CD1c-positive myeloid dendritic cell (primary cell): ENCODE data around the gene SLC41A3.

Source experiments
- DNase-seq: peaks from one replicate; pipeline ENCODE4 v3.0.0-alpha.2; 2016; ENCODE audit errors: extremely low spot score

The SLC41A3 gene

DNA sequence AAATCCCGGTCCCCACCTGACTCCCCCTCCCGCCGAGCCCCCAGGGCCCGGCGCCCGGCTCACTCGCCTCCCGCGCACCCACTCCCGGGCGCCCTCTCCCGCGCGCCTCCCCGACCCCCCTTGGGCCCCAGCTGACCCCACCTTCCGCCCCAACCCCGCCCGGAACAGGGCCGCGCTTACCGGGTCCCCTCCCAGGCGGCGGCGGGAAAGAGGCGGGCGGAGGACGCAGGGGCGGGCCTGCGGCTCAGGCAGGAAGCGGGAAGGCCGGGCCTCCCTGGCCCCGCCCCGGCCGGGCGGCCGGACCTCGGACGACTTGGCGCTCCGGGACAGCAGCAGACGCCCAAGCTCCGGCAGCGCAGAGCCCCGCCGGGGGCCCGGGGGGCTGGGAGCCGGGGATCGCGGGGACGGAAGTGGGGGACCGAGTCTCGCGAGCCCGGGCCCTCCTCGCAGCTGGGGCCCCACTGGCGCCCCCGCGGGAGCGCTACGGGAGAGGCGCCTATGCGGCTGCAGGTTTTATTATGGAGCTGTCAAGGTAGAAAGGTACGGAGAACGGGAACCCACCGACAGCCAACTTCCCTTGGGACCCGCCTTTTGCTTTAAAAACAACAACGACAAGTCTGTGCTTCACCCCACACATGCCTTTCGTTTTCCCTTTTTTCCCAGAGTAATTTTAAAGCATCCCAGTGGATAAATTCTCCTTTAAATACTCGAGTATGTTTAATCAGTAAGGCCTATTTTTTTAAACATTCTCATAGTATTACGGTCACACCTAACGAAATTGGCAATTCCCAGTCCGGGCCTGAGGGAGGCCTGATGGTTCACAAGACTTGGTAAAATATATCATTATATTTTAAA lies at the start of gene SLC41A3:
Gene SLC41A3 (minus strand): TSS at position 212 of the 855 bp plus-strand sequence. CDS start 15,905 bp downstream, outside the sequence.
- peak; percentile 84 for DNase-seq

DNA sequence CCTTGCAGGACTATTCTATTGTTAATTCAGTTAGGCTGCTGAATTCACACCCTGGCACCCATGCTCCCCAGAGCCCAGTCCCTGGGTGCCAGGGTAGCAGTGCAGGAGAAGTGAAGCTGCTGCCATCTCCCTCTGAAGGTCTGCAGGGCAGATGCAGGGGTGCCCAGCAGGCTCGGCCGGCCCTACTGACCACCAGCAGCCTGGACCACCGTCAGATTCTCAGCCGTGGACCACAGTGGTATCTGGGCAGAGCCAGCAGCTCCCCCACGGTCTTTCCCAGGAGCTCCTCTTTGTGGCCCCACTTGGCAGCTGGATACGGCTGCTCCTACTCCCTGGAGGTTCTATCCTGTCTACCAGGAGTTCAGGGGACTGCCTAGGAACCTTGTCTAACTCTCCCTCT lies 49.7 kb upstream of the SLC41A3 start:
- no peak for DNase-seq

DNA sequence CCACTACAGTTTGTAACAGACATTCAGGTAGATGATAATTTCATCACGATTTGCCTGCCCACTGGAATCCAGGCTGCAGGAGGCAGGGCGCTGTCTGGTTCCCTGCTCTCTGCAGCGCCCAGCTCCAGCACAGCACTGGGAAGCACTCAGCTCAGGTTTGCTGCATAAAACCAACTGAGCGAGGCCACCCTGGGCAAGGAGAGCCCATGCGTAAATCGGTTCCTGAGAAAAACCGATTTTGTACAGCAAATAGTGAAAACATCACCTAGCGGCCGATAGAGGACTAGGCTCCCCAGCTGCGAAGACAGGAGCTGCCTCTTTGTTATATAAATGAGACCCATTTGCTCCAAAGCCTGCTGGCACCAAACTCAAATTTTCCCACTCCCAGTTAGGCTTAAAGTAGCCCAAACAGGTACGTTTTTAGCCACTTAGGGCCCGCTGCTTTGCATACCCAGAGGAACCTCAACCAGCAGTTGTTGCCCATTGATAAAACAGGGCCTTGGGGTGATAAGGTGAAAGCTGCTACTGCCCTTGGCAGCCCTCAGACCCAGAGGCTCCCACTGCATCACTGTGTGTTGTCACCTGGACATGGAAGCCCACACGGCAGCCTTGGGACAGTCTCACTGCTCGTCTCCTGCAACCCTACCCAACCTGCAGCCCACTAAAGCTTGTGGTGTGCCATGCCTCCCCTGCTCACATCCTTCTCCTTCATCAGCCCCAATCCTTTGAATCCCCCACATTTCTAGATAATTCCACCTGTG lies 49.0 kb upstream of the SLC41A3 start:
- DNase-seq = no peak

DNA sequence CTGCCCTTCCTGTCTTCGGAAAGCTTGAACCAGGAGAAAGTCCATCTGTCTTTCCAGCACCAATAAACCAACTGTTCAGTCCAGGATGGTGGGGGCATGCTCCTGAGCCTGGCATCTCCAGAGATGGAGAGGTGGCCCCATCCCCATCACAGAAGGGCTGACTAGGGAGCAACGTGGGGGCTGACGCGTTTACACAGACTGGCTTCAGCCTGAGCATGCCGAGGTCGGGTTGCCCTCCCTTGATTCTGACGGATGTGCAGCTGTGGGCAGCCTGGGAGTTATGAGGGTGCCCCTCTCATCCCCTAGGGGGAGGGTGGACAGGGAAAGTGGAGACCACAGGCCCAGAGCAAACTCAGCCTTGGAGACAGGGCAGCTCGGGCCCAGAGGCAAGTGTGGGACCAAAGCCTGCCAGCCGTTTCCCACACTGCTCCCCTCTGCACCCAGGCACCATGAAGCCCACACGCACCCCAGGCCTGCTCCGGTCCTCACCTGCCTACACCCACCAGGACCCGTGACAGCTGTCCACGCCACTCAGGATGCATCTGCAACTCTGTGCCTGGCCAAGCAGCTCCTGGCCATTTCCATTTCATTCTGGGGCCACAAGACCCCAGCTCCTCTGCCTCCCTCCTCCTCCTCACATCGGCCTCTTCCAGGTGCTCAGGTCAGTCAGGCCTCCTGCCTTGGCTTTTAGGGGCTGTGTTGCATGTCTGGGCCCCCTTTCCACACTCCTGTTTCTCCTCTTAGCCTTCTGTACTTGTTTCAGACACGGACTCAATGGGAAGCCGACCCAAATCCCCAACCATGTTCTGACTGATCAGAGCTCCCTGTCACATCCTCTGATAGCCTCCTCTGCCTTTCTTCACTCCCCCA lies 48.2 kb upstream of the SLC41A3 start:
- DNase-seq = no peak

DNA sequence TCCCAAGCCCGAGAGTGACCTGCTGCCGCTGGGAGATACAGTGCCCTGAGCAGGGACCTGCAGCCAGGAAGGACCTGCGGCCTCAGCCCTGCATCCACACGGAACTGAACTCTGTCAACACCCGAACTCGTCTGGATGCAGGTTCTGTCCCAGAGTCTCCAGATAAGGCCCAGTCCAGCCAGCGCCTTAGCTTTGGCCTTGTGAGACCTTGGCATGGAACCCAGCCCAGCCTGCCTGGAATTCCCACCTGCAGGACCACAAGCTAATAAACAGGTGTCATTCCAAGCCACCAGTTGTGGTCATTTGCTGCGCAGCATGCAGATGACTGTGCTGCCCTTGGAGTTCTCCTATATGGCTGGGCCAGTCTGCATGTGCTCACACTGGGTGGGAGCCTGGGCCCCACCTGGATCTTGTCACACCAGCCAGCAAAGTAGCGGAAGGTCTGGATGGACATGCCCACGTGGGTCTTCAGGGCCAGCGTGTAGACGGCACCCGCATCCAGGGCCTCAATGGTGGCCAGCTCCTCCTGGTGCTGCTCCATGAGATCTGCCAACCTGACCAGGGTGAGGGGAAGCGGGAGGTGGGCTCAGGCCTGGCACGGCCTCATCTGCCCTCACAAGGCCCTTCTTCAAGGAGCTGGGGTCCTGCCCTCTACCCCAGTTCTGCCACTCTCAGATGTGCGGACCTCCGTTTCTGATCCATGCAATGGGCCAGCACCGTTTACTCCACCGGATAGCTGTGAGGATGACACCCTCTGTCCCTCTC lies 47.2 kb upstream of the SLC41A3 start:
- DNase-seq = no peak

DNA sequence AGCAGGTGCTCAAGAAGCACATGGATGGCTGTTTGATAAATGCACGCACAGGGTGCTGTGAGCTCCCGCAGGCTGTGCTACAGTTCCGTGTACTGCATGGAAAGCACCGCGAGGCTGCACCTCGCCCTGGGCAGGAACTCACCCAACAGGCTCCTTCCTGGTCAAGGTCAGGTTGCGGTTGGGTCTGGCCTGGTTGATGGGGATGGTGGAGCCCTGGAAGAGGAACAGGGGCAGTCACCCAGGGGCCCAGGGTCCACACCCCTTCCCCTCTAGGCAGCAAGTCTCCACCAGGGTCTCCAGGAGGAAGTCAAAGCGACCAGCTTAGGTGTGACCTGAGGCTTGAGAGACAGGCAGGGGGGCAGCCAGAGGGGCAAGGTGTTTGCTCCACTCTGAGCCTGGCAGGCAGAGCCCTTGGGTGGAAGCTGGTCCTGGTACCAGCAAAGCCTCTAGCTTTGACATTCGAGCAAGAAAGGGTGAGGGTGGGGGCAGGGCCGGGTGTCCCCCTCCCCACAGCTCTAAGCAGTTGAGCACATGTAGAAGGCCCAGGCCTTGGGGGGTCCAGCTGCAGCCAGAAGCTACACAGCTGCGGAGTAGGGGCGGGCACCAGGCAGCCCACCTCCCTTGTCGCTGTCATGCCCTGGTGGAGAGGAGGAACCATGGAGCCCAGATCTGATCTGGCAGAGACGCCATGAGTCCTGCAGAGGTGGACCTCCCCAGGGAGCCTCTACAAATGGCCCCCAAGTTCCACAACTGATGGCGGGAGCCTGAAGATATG lies 46.3 kb upstream of the SLC41A3 start:
- DNase-seq = no peak

DNA sequence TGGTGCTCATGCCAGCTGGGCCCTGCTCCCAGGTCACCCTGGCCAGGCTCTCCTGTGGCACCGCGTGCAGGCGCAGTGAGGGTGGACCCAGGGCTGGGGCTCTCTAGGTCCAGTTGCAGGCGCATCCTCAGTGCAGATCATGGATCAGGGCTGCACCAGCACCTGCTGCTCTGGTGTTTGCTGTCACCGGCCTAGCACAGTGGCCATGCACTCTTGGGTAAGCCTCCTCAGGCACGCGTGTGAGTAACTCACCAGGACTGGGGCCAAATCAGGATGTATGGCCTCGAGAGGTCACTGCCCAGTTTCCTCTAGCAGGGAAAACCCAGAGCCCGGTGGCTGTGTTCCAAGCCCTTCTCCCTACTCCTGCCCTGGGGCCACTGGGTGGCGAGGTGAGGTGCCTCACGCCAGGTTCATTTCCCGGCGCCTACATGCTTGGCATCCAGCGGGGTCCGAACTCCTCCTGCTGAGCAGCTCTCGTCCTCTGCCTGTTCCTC lies 45.5 kb upstream of the SLC41A3 start:
- DNase-seq = no peak

DNA sequence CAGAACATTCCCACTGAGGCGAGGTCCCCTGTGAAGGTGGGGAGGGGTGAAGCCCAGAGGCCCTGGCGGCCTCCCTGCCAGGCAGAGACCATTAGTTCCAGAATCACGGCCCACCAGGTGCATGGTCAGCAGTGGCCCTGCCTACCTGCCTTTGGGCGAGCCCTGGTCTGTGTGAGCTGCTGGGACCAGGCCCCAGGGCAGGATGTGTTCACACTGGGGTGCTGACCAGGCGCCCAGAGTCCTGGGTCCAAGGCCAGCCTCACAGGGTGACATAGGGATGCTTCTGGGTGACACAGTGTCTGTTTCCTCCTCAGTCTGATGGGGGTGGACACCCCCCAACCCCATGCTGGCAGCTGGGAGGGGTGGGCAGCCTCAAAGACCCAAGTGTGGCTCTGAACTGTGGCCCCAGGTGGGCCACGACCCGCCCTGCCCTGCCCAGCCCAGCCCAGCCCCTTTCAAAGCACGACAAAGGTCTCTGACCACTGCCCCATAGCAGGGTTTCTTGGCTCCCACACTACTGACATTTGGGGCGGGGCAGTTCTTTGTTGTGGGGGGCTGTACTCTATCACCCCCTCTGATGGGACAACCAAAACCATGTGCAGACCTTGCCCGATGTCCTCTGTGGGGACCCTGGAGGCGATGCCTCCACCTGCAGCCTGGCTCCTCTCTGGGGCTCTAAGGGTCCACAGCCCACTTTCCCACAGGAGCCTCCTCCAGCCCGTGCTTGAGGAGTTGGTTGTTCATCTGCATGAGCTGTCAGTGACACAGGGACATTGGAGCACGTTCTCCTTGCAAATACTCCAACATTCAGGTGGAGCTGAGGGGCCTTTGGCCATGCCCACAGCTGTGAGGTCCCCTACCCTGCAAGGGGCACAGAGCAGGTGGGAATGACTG lies 44.8 kb upstream of the SLC41A3 start:
- DNase-seq = no peak

DNA sequence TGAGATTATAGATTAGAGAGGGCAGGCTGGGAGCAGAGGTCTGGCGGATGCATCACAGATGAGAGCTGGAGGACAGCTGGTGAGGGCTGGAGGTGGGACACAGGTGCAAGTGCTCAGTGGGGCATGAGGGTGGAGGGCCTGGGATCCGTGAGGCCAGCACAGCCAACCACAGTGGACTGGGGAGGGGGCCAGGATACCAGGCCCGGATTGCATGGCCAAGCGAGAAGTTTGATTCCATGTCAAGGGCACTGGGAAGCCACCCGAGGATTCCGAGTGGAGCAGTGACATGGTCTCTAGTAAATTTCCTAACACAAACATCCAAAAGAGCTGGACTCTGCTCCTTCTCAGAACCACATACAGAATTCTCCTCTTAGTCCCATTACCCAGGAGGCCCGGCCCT lies 44.0 kb upstream of the SLC41A3 start:
- DNase-seq = no peak

DNA sequence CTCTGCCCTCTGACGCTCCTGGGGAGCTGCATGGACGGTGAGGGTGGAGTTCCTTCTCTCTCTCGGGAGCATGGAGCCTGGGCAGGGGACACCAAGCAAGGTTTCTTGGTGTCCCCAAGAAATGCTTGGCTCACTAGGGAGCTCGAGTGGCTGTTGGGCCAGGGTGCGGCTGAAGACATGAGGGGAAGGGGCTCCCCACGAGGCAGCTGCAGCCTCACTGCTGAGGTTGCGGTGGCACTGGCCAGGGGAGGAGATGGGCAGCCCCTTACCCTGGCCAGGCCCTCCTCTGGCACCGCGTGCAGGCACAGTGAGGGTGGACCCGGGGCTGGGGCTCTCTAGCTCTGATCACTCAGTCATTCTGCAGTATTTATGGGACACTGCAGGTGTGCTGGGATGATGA lies 43.5 kb upstream of the SLC41A3 start:
- DNase-seq = no peak

DNA sequence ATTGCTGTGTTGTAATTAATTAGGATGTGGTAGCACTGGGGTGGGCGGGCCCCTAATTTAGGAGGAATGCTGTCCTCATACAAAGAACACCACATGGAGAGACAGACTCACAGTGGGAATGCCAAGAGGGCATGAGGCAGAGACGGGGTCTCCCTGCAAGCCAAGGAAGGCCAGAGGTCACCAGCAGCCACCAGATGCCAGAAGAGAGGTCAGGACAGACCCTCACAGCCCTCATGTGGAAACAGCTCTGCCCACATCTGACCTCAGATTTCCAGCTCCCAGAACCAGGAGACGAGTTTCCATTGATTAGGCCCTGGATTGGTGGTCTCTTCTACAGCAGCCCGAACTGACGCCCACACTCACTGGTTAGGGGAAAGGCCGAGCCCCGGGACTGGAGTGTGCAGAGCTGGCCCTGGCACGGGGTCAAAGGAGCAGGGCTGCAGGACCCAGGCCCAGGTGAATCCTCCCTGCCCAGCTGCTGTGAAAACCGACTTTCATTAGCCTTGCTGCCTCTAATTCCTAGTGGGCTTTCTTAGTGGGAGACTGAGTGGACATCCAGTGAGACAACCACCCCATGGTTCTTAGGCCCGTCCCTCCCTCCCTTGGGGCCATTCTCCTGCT lies 43.0 kb upstream of the SLC41A3 start:
- no peak for DNase-seq

DNA sequence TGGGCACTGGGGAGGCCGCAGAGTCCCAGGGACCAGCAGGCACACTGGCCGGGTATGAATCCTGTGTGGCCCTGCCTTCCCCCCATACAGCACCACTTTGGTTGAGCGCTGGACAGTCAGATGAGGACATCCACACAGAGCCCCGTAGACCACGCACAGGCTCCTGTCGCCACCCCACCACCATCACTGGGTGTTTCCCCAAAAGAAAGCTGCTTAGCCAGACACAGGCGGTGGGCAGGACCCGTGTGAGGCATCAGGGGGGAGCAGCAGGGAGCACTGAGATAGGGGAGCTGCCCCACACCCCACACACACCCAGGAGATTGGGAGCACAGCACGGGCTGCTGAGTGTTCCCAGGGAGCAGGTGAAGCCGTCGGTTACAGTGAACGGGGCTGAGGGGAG lies 42.4 kb upstream of the SLC41A3 start:
- no peak for DNase-seq

DNA sequence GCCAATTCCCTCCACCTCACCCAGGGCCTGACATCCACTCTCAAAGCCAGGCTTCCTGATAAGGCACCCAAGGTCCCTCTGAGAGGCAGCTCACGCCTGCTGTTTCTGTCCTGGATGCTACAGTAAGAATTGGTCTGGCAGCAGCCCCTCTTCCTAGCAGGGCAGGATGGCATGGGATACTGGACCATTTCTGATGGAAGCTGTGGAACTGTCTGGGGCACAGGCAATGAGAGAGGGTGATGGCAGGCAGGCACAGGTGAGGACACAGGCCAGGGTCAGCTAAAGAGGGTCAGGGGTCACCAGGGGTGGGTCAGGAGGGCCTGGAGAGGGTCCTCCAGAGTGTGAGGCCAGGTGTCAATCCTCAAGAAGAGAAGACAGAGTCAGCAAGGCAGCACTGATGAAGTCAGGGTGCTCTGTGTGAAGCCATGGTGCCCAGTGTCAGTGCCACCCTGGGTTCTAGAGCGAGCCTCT lies 41.9 kb upstream of the SLC41A3 start:
- DNase-seq = no peak

DNA sequence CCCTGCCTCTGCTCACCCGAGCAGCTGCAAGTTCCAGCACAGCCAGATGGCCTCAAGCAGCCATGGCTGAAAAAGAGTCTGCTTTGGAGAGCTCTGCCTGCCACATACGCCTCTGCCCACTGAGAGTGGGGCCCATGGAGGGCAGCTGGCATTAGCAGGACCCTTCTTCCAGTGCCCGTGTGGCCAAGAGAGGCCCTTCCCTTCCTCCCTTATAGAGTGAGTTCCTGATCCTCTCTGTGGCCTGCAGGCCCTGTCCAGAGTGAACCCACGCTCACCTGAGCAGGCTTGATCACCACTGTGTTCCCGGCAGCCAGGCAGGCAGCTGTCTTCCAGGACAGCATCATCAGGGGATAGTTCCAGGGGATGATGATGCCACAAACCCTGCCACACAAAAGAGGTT lies 41.4 kb upstream of the SLC41A3 start:
- DNase-seq = no peak

DNA sequence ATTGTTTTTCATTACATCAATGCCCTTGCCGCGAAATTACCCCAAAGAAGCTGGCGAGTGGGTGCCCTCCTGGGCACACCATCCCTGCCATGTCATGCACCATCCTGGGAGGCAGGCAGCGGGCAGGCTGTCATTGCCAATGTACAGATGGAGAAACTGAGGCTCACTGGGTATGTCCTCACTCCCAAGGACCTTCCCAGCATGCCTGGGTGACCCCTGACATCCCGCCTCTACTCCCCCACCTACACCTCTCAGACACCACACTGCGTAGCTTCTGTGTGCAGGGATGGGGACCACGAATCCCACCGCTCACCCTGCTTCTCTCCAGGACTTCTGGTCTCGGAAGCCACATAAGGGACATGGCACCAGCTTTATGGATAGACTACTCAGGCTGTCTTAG lies 41.0 kb upstream of the SLC41A3 start:
- no peak for DNase-seq

DNA sequence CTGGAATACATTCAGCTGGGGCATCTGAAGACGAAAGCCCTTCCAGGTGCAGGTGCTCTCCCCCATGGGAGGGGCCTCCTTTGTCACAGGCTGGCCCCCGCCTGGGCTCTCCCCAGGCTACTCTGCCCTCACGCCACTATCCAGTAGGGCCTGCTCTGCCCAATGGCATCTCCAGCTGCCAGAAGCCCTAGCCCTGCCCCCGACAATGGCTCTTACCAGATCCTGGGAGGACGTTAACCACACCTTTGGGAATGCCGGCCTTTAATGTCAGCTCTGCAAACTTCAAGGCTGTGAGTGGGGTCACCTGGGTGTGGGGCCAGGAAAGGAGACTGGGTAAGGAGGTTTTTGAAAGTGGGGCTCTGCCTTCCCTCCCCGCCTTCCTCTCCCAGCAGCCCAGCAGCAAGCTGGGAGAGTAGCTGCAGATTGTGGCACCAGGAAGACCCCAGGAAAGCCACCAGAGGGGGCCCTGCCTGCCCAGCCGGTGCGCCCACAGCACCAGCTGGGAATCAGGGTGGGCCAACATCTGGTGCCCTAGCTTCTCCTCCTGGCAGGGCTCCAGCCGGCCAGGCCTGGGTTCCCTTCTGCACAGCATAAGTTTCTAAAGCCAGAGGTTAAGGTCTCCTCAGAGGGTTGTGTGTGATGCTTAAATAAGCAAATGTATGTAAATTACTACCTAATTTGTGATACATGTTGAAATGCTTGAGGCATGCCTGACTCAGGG lies 40.4 kb upstream of the SLC41A3 start:
- no peak for DNase-seq

DNA sequence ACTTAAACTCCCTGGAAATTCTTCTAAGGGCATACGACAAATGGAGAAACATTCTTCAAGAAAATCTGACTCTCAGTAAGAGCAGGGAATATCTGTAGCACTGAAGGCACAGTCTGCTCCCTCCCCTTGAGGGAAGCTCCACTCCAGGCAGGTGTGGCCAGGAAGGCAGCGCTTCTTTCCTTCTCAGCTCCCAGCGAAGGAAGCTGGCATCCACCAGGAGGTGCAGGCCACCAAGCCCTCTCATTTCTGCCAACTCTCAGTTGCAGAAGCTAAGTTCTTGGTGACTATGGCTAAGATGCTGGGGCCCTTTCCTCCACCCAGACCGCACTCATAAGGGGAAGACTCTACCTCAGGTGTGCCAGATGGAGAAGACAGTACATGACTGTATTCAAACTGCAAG lies 37.7 kb upstream of the SLC41A3 start:
- DNase-seq = no peak

DNA sequence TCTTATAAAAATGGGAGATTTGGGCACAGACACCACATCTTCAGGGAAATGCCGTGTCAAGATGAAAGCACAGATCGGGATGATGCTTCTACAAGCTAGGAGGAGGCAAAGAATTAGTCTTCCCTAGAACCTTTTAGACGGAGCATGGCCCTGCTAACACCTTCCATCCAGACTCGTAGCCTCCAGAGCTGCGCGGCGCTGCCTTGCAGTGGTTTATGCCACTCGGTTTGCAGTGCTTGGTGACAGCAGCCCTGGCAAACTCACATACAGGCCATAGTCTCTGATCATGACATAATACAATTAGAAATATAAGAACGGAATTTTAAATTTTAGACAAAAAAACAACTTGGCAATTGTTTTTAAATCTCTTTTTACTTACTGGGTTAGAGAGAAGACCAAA lies 37.1 kb upstream of the SLC41A3 start:
- DNase-seq = no peak
